Measurements from ENCODE around the gene SCNN1A. TPM values are rescaled to one million over a fixed set of nuclear protein-coding genes. Genes with fewer than 3 reads are reported as not detected.

The SCNN1A gene
- total and polyA plus RNA-seq, 2 of the 13 experiments (the other 11 are each of a cell fraction or from before 2014, with no cell fraction given), result 1.5 to 14.6 TPM

- intact Hi-C loops (cut with micrococcal nuclease; ENCODE audit: unreplicated experiment), result loop anchor here (10.0 kb wide), 1 partner anchor 194 kb away; the partner anchor contains the start of gene GAPDH
Measured at GRCh38 chr12:6340745-6341416, 34.5 kb downstream of the SCNN1A start.

More at GRCh38 chr12:6340745-6341416, 34.5 kb downstream of the SCNN1A start:
- peak; percentile 10 for TF ChIP-seq HNRNPK (IDR thresholded peaks at IDR 0.05; ENCODE audit: low read depth, low read length, poor library complexity, severe bottlenecking)
- 0 out of 2 replicates have a peak, but pooled peaks have one; percentile 38 for TF ChIP-seq GLMP (CRISPR knock-in tag; IDR thresholded peaks at IDR 0.05; ENCODE audit: borderline replicate concordance)
- TF ChIP-seq PITX1 (CRISPR knock-in tag; IDR thresholded peaks at IDR 0.05), result 0 out of 2 replicates have a peak, but pooled peaks have one; percentile 11
- no peak for TF ChIP-seq ZNF770 (CRISPR knock-in tag; IDR thresholded peaks at IDR 0.05)
- 0 out of 2 replicates have a peak, but pooled peaks have one; percentile 9 for TF ChIP-seq KAT8 (CRISPR knock-in tag; IDR thresholded peaks at IDR 0.05)
- TF ChIP-seq SALL1 (CRISPR knock-in tag; IDR thresholded peaks at IDR 0.05), result peak; percentile 5; the same call in 1 of the 2 replicates
- TF ChIP-seq FOXO4 (CRISPR knock-in tag; conservative IDR thresholded peaks at IDR 0.05), result 0 out of 2 replicates have a peak, but pooled peaks have one; percentile 2
- 0 out of 2 replicates have a peak, but pooled peaks have one; percentile 6 for TF ChIP-seq ZNF280B (CRISPR knock-in tag; IDR thresholded peaks at IDR 0.05; ENCODE audit: borderline replicate concordance)
- 0 out of 2 replicates have a peak, but pooled peaks have one; percentile 42 for TF ChIP-seq PCBP1 (IDR thresholded peaks at IDR 0.05; ENCODE audit: borderline replicate concordance, low read depth, low read length)
- TF ChIP-seq NBN (conservative IDR thresholded peaks at IDR 0.05), result no peak
- TF ChIP-seq SP140L (CRISPR knock-in tag; IDR thresholded peaks at IDR 0.05; ENCODE audit: borderline replicate concordance), result no peak
- no peak for TF ChIP-seq ZNF761 (CRISPR knock-in tag; conservative IDR thresholded peaks at IDR 0.05)
- peak; percentile 45; the same call in 1 of the 2 replicates for TF ChIP-seq RBFOX2 (IDR thresholded peaks at IDR 0.05; ENCODE audit: low read depth, low read length)
- peak; percentile 48; the same call in 1 of the 2 replicates for TF ChIP-seq KAT7 (CRISPR knock-in tag; IDR thresholded peaks at IDR 0.05; ENCODE audit: borderline replicate concordance)
- TF ChIP-seq RELA (CRISPR knock-in tag; IDR thresholded peaks at IDR 0.05), result no peak
- TF ChIP-seq ZMAT3 (CRISPR knock-in tag; conservative IDR thresholded peaks at IDR 0.05), result 0 out of 2 replicates have a peak, but pooled peaks have one; percentile 6
- TF ChIP-seq SNAI1 (CRISPR knock-in tag; IDR thresholded peaks at IDR 0.05; ENCODE audit: borderline replicate concordance), result 0 out of 2 replicates have a peak, but pooled peaks have one; percentile 18
- ChIA-PET POLR2A (interaction anchor here (0.8 to 11.0 kb wide), 10 partner anchors 9 to 43 kb away, joined by 3 to 278 read pairs (median 7); partner anchors contain the start of genes LTBR, PLEKHG6 and SCNN1A), CTCF (ENCODE audit: low intra/inter-chr PET ratio, low total read pairs) (no interaction called here)
- peak overlapping the region; percentile 82 for H3K27ac ChIP-seq (ENCODE audit: extremely low read length, insufficient read depth, low read length)
- ATAC-seq (no peak), DNase-seq (ENCODE audit: low spot score) (no peak), FAIRE-seq (no peak)
- in situ Hi-C loops (cut with HindIII; ENCODE audit: extremely low pct_ligation_motif_present, low pct_unique_long_range_greater_than_20kb), result no loop called here
- H3K79me2 ChIP-seq (ENCODE audit: insufficient read depth, low read length), result peaks cover 59% of the 10 kb centered on the region
- peak overlapping the region; percentile 85 to 99 (median 97) for H3K4me3 ChIP-seq (replicated peaks in 1 of 3; ENCODE audit: insufficient read depth in 1 of 3, low read depth in 2 of 3, low read length in 3 of 3)
- no peaks in the 10 kb centered on the region; the same call in 1 of the 2 replicates for H4K20me1 ChIP-seq (ENCODE audit: insufficient read depth, low read length)
- no peak overlapping the region for H2AFZ ChIP-seq (ENCODE audit: low read length)
- H3K36me3 ChIP-seq (replicated peaks in 1 of 2; ENCODE audit: control insufficient read depth in 1 of 2, insufficient read depth in 2 of 2, low read length in 2 of 2), result no peaks in the 10 kb centered on the region
- under 1% methylated on average over 15 of the region's 15 CpGs for WGBS (ENCODE audit: low lambda C conversion rate)
- H3K9ac ChIP-seq (ENCODE audit: insufficient read depth, low read depth, low read length), result peak overlapping the region; percentile 95
- BruUV-seq (replicated peaks), result no TSS peak
- H3K4me2 ChIP-seq (ENCODE audit: low read depth, low read length), result peak overlapping the region; percentile 96
- peaks cover 82% of the 10 kb centered on the region for H3K4me1 ChIP-seq (ENCODE audit: insufficient read depth, low read length)
- no peaks in the 10 kb centered on the region for H3K9me3 ChIP-seq (ENCODE audit: low read length)
- no peaks in the 10 kb centered on the region; a peak in 1 of 5 replicates for H3K27me3 ChIP-seq (ENCODE audit: control insufficient read depth in 1 of 2, insufficient read depth in 2 of 2, low read length in 2 of 2)

Data from HepG2 (cell line).